Sciatic nerve (tissue), 2 donors: Measurements from ENCODE around the gene RABGGTA. TPM values are rescaled to one million over a fixed set of nuclear protein-coding genes. Genes with fewer than 3 reads are reported as not detected.
"Not testable (repeated sequence)": the region's sequence is repeated elsewhere in the genome, so short reads cannot be mapped to it uniquely, and the experiment has no call there.

ENCODE experiments used
- ATAC-seq: fragments of 200-7000 bp; cut with Tn5 transposase; one replicate; pipeline ENCODE4 v1.9.1; 2020; ENCODE audit warnings: mild to moderate bottlenecking, moderate library complexity
- DNase-seq: peaks from one replicate; pipeline ENCODE4 v3.0.0-alpha.2; 2020; ENCODE audit warnings: low spot score
- intact Hi-C: fragments of 100-400 bp; cut with DNase I; formaldehyde crosslinking; loops from one replicate; pipeline ENCODE4 v1.14.2; 2022
- total RNA-seq: library from RNA; stranded (reverse); fragmentation: NEBNext Ultra II Directional; extraction: Animal tissue kit (Norgen Biotek cat#: 25700); gene quantifications from one replicate; pipeline ENCODE4 v1.2.1, GENCODE V29; 2021
- donor health status: DM: no; HTN: no; CAD: no.
- donor health status: DM: no; HTN: no; CAD: no.

The RABGGTA gene
- total RNA-seq, 1 donor from 2014 or later = 31.9 TPM

GRCh38 chr14:24234095-24235005, 37.0 kb downstream of the RABGGTA start:
- intact Hi-C loops = no loop called here
- ATAC-seq = no peak
- no peak for DNase-seq

GRCh38 chr14:24233538-24233866, 37.9 kb downstream of the RABGGTA start:
- DNase-seq = no peak
- ATAC-seq = no peak
- intact Hi-C loops = no loop called here

- intact Hi-C loops = no loop called here
- DNase-seq = no peak
- ATAC-seq = peak; percentile 77
Measured at GRCh38 chr14:24232645-24233537, 38.5 kb downstream of the RABGGTA start, which contains the start of gene GMPR2. TSS of gene GMPR2 (plus strand) at chr14:24232929. CDS start at chr14:24233254, 325 bp downstream.

DNA sequence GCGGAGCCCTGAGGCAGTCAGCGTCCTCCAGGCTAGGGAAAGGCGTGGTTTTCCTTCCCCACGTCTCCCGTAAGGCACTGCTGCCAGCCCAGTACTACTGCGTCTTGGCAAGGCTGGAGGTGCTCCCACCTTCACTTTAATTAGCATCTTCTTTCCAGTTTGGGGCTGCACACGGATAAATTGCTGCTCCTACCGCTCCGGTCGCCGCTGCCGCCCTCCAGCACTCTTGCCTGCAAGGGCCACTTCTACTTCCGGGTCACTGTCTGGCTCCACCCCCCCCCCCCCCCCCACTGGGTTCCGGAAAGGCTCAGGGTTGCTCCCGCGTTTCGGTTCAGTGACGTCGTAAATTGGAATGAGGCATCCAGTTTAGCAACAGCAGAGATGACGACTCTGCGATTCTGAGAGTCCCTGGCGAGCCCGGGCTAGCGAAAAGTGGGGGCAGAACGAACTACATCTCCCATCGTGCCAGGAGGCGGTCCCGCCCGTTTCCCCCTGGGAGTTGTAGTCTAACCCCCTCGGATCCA, 39.2 kb downstream of the RABGGTA start, which contains the start of gene NEDD8:
Gene NEDD8, minus strand, starts transcription at position 247 of the 524 bp plus-strand sequence. Its CDS starts 100 bp downstream, at position 147.
- peak; percentile 96 for DNase-seq
- peak; percentile 95 for ATAC-seq
- intact Hi-C loops = no loop called here

GRCh38 chr14:24231263-24232120, 39.9 kb downstream of the RABGGTA start:
- ATAC-seq (no peak), DNase-seq (no peak)
- intact Hi-C loops = no loop called here

- intact Hi-C loops = no loop called here
- DNase-seq (no peak), ATAC-seq (no peak)
Measured at GRCh38 chr14:24228902-24229301, 42.5 kb downstream of the RABGGTA start.

- no peak for DNase-seq
- no peak for ATAC-seq
- intact Hi-C loops = no loop called here
Measured at GRCh38 chr14:24226473-24226872, 44.9 kb downstream of the RABGGTA start.

DNA sequence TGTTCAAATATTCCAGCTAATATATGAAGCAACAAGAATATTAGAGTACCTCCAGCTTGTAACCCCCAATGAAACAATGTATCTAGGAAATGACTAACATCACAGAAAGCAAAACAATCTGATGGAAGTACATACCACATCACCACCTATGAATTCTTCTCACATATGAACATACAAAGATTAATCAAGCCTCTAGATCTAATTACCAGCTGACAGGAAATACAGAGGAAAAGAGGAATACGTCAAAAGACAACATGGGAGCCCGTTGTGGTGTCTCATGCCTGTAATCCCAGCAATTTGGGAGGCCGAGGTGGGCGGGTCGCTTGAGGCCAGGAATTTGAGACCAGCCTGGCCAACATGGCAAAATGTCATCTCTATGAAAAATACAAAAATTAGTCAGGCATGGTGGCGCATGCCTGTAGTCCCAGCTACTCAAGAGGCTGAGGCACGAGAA, 46.8 kb downstream of the RABGGTA start:
- DNase-seq = no peak
- intact Hi-C loops = no loop called here
- no peak for ATAC-seq

GRCh38 chr14:24222987-24223386, 48.4 kb downstream of the RABGGTA start:
- intact Hi-C loops, ATAC-seq, DNase-seq: not testable (repeated sequence)

DNA sequence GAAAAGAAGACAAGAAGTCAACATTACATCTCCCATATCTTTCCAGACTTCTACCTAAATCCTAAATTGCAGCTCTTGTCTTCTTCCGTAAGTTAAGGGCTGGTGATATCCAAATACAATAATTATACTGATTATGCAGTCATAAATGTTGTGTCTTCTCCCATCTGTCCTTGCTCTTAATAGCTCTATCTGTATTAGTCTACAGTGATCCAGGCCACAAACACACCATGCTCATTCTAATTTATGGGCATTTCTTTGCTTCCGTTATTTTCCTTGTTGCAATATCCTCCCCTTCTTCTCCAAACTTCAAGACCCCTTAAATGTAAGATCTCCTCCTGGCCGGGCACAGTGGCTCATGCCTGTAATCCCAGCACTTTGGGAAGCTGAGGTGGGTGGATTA, 51.9 kb downstream of the RABGGTA start:
- no peak for DNase-seq
- intact Hi-C loops = no loop called here
- ATAC-seq = no peak

DNA sequence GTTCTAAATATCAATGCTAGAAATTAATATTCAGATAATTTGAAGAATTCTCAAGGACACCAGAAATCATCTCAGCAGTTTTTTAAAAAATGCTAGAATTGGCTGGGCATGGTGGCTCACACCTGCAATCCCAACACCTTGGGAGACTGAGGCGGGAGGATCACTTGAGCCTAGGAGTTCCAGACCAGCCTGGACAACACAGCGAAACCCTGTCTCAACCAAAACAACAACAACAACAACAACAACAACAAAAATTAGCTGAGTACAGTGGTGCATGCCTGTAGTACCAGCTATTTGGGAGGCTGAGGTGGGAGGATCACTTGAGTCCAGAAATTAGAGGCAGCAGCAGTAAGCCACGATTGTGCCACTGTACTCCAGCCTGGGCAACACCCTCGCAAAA, 52.3 kb downstream of the RABGGTA start:
- ATAC-seq (no peak), DNase-seq (no peak)
- intact Hi-C loops = no loop called here

- DNase-seq, ATAC-seq, intact Hi-C loops: not testable (repeated sequence)
Measured at GRCh38 chr14:24216876-24217275, 54.5 kb downstream of the RABGGTA start.

DNA sequence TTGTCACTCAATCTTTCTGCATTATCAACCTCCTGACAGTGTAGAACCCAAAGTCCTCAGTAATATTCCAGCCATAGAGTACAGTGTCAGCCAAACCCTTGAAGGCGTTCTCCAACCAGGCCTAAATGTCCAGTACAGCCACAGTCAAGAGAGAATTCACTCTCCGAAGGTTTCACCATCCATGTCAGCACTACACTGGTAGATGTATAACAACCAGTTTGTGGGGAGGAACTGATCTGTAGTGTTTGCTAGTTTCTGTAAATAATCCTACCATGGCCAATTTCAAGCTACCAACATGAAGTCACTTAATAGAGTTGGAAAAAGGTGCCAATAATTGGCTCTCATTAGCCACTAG, 55.1 kb downstream of the RABGGTA start:
- intact Hi-C loops = no loop called here
- no peak for ATAC-seq

More for the DNA sequence above, 55.1 kb downstream of the RABGGTA start:
- DNase-seq = no peak

Other genes starting within 250 kb of the RABGGTA start
- gene CARMIL3, start 219.6 kb downstream of the RABGGTA start, total RNA-seq = 0.58 TPM
- gene CPNE6, start 200.0 kb downstream of the RABGGTA start, total RNA-seq = not detected
- gene PCK2, start 177.3 kb downstream of the RABGGTA start, total RNA-seq = 11.9 TPM
- 47.6 TPM for gene DCAF11, start 156.8 kb downstream of the RABGGTA start, total RNA-seq
- 2.9 TPM for gene NRL, start 156.6 kb downstream of the RABGGTA start, total RNA-seq
- gene FITM1, start 140.9 kb downstream of the RABGGTA start, total RNA-seq = 0.76 TPM
- gene PSME1, start 135.4 kb downstream of the RABGGTA start, total RNA-seq = 116 TPM
- 14.8 TPM for gene EMC9, start 130.0 kb downstream of the RABGGTA start, total RNA-seq
- gene PSME2, start 125.0 kb downstream of the RABGGTA start, total RNA-seq = 77.7 TPM
- gene RNF31, start 124.1 kb downstream of the RABGGTA start, total RNA-seq = 61.5 TPM
- gene IRF9, start 110.3 kb downstream of the RABGGTA start, total RNA-seq = 107 TPM
- 20.9 TPM for gene REC8, start 99.5 kb downstream of the RABGGTA start, total RNA-seq
- gene IPO4, start 82.8 kb downstream of the RABGGTA start, total RNA-seq = 17.7 TPM
- 40.8 TPM for gene TM9SF1, start 76.2 kb downstream of the RABGGTA start, total RNA-seq
- gene TSSK4, start 65.9 kb downstream of the RABGGTA start, total RNA-seq = not detected
- gene CHMP4A, start 58.1 kb downstream of the RABGGTA start, total RNA-seq = 56.4 TPM
- gene MDP1, start 55.5 kb downstream of the RABGGTA start, total RNA-seq = 13.8 TPM
- gene NEDD8, start 39.2 kb downstream of the RABGGTA start, total RNA-seq = 132 TPM
- 52.0 TPM for gene GMPR2, start 38.7 kb downstream of the RABGGTA start, total RNA-seq
- 81.1 TPM for gene TINF2, start 29.0 kb downstream of the RABGGTA start, total RNA-seq
- gene TGM1, start 8.4 kb downstream of the RABGGTA start, total RNA-seq = 13.2 TPM
- 27.7 TPM for gene DHRS1, start 28.2 kb upstream of the RABGGTA start, total RNA-seq
- 21.4 TPM for gene NOP9, start 28.3 kb upstream of the RABGGTA start, total RNA-seq
- gene CIDEB, start 36.4 kb upstream of the RABGGTA start, total RNA-seq = 17.3 TPM
- gene LTB4R2, start 38.5 kb upstream of the RABGGTA start, total RNA-seq = 5.6 TPM
- gene LTB4R, start 39.9 kb upstream of the RABGGTA start, total RNA-seq = 6.7 TPM
- gene ADCY4, start 63.5 kb upstream of the RABGGTA start, total RNA-seq = 68.1 TPM
- gene RIPK3, start 68.4 kb upstream of the RABGGTA start, total RNA-seq = 8.9 TPM
- 78.9 TPM for gene NFATC4, start 96.6 kb upstream of the RABGGTA start, total RNA-seq
- 20.0 TPM for gene NYNRIN, start 127.4 kb upstream of the RABGGTA start, total RNA-seq
- gene CBLN3, start 158.1 kb upstream of the RABGGTA start, total RNA-seq = 7.0 TPM
- 73.4 TPM for gene KHNYN, start 158.4 kb upstream of the RABGGTA start, total RNA-seq
- 43.9 TPM for gene SDR39U1, start 171.2 kb upstream of the RABGGTA start, total RNA-seq
- gene CMA1, start 236.7 kb upstream of the RABGGTA start, total RNA-seq = 2.3 TPM